HFFc6 (cell line): Measurements from ENCODE around the gene C6orf58. TPM values are rescaled to one million over a fixed set of nuclear protein-coding genes. Genes with fewer than 3 reads are reported as not detected.

ENCODE experiments used
- DNase-seq: peaks from one replicate; pipeline ENCODE4 v3.0.0-alpha.2; 2018
- H3K27ac Mint-ChIP-seq: 2 replicates; pipeline ENCODE4 v1.8.0; 2020; ENCODE audit warnings: mild to moderate bottlenecking, mixed read lengths
- H3K27me3 Mint-ChIP-seq: 2 replicates; pipeline ENCODE4 v1.8.0; 2021; ENCODE audit warnings: mild to moderate bottlenecking, moderate library complexity, mixed read lengths; ENCODE audit not compliant: insufficient read depth
- H3K36me3 Mint-ChIP-seq: 2 replicates; pipeline ENCODE4 v1.8.0; 2021; ENCODE audit warnings: low read depth, mixed read lengths
- H3K4me1 Mint-ChIP-seq: 2 replicates; pipeline ENCODE4 v1.8.0; 2020; ENCODE audit warnings: low read depth, mixed read lengths
- H3K4me3 Mint-ChIP-seq: 2 replicates; pipeline ENCODE4 v1.8.0; 2020; ENCODE audit warnings: mild to moderate bottlenecking, moderate library complexity, mixed read lengths
- H3K9me3 Mint-ChIP-seq: 2 replicates; pipeline ENCODE4 v1.8.0; 2020; ENCODE audit warnings: mild to moderate bottlenecking, mixed read lengths
- total RNA-seq, 6 experiments: library from RNA; stranded (reverse); fragmentation: NEBNext Ultra II Directional; extraction: Animal tissue kit (Norgen Biotek cat#: 25700); gene quantifications; 2 replicates in 1 of 6; 3 replicates in 5 of 6; pipeline ENCODE4 v1.2.3, GENCODE V29; 2021
- TF ChIP-seq, protein P1 (sequence below): fragments of 200-600 bp; sonication (generic); IDR thresholded peaks from 2 replicates; pipeline ENCODE4 v1.5.0; 2021; ENCODE audit warnings: antibody characterized with exemption, mild to moderate bottlenecking

The C6orf58 gene
- total RNA-seq, 6 experiments from 2014 or later = 0.27 TPM; not detected in 5

DNA sequence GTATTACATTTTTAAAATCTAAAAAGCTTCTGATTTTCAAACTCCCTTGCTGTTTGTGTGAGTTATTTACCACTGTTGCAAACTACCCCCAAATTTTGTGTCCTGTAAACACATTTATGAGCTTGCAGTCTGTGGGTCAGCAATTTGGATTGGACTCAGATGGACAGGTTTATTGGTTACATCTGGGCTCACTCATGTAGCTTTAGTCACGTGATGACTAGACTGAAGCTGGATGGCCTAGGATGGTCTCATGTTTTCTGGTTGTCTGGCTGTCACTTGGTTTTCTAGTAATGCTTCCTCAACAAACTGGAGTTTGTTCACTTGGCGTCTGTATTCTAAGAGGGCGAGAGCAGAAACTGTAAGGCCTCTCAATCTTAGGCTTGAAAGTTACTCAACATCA lies 12.2 kb upstream of the C6orf58 start:
- Mint-ChIP-seq H3K36me3 (no peaks in the 10 kb centered on the region), H3K4me3 (no peak overlapping the region), H3K4me1 (no peaks in the 10 kb centered on the region), H3K27me3 (peaks cover 9% of the 10 kb centered on the region; the same call in 1 of the 2 replicates), H3K27ac (no peak overlapping the region), H3K9me3 (no peaks in the 10 kb centered on the region)
- TF ChIP-seq, protein P1, sequence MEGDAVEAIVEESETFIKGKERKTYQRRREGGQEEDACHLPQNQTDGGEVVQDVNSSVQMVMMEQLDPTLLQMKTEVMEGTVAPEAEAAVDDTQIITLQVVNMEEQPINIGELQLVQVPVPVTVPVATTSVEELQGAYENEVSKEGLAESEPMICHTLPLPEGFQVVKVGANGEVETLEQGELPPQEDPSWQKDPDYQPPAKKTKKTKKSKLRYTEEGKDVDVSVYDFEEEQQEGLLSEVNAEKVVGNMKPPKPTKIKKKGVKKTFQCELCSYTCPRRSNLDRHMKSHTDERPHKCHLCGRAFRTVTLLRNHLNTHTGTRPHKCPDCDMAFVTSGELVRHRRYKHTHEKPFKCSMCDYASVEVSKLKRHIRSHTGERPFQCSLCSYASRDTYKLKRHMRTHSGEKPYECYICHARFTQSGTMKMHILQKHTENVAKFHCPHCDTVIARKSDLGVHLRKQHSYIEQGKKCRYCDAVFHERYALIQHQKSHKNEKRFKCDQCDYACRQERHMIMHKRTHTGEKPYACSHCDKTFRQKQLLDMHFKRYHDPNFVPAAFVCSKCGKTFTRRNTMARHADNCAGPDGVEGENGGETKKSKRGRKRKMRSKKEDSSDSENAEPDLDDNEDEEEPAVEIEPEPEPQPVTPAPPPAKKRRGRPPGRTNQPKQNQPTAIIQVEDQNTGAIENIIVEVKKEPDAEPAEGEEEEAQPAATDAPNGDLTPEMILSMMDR = no peak
- DNase-seq = no peak

DNA sequence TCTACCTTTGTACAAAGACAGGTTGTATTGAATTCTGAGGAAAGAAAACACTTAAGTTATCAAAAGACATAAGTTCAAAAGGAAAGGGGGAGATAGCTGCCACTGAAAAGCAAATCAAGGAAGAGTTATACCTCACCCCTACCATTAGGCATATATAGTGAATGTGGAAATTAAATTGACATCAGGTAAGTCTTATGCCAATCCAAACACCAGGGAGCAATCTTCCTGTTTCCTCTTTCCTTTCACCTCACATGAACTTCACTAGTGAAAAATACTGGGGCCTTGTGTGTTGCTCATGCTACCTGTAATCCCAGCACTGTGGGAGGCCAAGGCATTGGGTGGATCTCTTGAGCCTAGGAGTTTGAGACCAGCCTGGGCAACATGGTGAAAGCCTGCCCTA lies 10.9 kb upstream of the C6orf58 start:
- H3K27me3 Mint-ChIP-seq = peaks cover 10% of the 10 kb centered on the region; the same call in 1 of the 2 replicates
- no peaks in the 10 kb centered on the region for H3K36me3 Mint-ChIP-seq

DNA sequence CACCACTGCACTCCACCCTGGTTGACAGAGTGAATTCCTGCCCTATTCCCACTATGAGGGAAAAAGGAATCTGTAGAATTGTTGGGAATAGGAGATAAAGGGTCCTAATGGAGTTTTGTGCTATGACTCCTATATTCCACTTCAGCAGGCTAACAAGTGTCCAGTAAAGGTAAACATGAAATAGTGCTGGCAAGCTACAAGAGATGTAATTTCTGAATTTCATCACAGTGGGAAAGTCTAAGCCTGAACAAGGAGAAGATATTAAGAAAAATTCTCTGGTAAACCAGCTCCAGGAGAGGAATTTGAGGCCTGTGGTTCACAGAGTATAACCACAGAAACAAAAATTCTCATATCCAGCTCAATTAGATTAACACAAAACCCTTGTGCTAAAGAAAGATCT lies 10.3 kb upstream of the C6orf58 start:
- TF ChIP-seq, protein P1 = no peak
- Mint-ChIP-seq H3K27me3 (peaks cover 10% of the 10 kb centered on the region; the same call in 1 of the 2 replicates), H3K9me3 (no peaks in the 10 kb centered on the region), H3K4me1 (no peaks in the 10 kb centered on the region), H3K4me3 (no peak overlapping the region), H3K36me3 (no peaks in the 10 kb centered on the region), H3K27ac (no peak overlapping the region)
- DNase-seq = no peak

More for the DNA sequence above, 10.9 kb upstream of the C6orf58 start:
- DNase-seq = no peak
- Mint-ChIP-seq H3K4me3 (no peak overlapping the region), H3K27ac (no peak overlapping the region), H3K9me3 (no peaks in the 10 kb centered on the region), H3K4me1 (no peaks in the 10 kb centered on the region)
- TF ChIP-seq, protein P1 = no peak

DNA sequence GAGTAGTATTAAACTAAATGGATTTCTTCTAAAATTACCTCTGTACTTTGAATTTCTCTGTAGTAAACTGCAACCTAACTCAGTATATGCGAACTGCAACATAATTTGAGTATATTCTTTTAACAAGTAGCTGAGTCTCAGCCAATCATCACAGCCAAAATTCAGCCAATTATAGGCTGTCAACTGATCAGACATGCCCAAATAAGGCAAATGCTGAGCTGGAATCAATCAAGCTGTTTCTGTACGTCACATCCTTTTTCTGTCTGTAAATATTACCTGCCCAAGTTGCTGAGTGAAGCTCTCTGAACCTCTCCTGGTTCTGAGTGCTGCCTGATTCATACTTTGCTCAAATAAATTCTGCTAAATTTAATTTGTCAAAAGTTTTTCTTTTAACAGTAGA lies 9.5 kb upstream of the C6orf58 start:
- H3K27me3 Mint-ChIP-seq = peaks cover 10% of the 10 kb centered on the region; the same call in 1 of the 2 replicates
- no peak overlapping the region for H3K27ac Mint-ChIP-seq
- no peak for DNase-seq
- no peak overlapping the region for H3K4me3 Mint-ChIP-seq
- H3K4me1 Mint-ChIP-seq = no peaks in the 10 kb centered on the region
- H3K36me3 Mint-ChIP-seq = no peaks in the 10 kb centered on the region
- TF ChIP-seq, protein P1 = no peak
- no peaks in the 10 kb centered on the region for H3K9me3 Mint-ChIP-seq

- Mint-ChIP-seq H3K4me3 (no peak overlapping the region), H3K27me3 (peaks cover 5% of the 10 kb centered on the region; the same call in 1 of the 2 replicates), H3K9me3 (no peaks in the 10 kb centered on the region), H3K27ac (no peak overlapping the region), H3K36me3 (no peaks in the 10 kb centered on the region), H3K4me1 (no peaks in the 10 kb centered on the region)
- DNase-seq = no peak
- TF ChIP-seq, protein P1 = no peak
These were observed 6.1 kb upstream of the C6orf58 start for GRCh38 chr6:127570739-127571389.
